ENCODE results near the gene IL13RA1. TPM values are rescaled to one million over a fixed set of nuclear protein-coding genes. Genes with fewer than 3 reads are reported as not detected.

IL13RA1 gene
- total RNA-seq, 1 donor from 2014 or later, result 25.0 TPM

- TF ChIP-seq CTCF (IDR thresholded peaks at IDR 0.05; ENCODE audit: insufficient read depth, low read length, severe bottlenecking), result peak; percentile 14
- no peak for FAIRE-seq
- H3K4me3 ChIP-seq (ENCODE audit: low read depth, low read length), result no peak overlapping the region
Observed at GRCh38 chrX:118761939-118762707, 34.7 kb downstream of the IL13RA1 start.

GRCh38 chrX:118763489-118763888 lies 36.1 kb downstream of the IL13RA1 start:
- Histone ChIP-seq H3K27me3 (ENCODE audit: control insufficient read depth, insufficient read depth, low read length) (no peaks in the 10 kb centered on the region), H3K36me3 (ENCODE audit: control insufficient read depth, insufficient read depth, low read length) (peaks cover 1% of the 10 kb centered on the region), H3K4me3 (ENCODE audit: low read depth, low read length) (no peak overlapping the region)
- no peak for DNase-seq (ENCODE audit: low read depth)
- no peak for TF ChIP-seq CTCF (IDR thresholded peaks at IDR 0.05; ENCODE audit: insufficient read depth, low read length, severe bottlenecking)
- no peak for FAIRE-seq

More at GRCh38 chrX:118761939-118762707, 34.7 kb downstream of the IL13RA1 start:
- H3K36me3 ChIP-seq (ENCODE audit: control insufficient read depth, insufficient read depth, low read length), result peaks cover 1% of the 10 kb centered on the region
- no peaks in the 10 kb centered on the region for H3K27me3 ChIP-seq (ENCODE audit: control insufficient read depth, insufficient read depth, low read length)
- DNase-seq (ENCODE audit: low read depth), result no peak

- Histone ChIP-seq H3K4me3 (ENCODE audit: low read depth, low read length) (no peak overlapping the region), H3K36me3 (ENCODE audit: control insufficient read depth, insufficient read depth, low read length) (no peaks in the 10 kb centered on the region), H3K27me3 (ENCODE audit: control insufficient read depth, insufficient read depth, low read length) (no peaks in the 10 kb centered on the region)
- FAIRE-seq, result no peak
- no peak for DNase-seq (ENCODE audit: low read depth)
- TF ChIP-seq CTCF (IDR thresholded peaks at IDR 0.05; ENCODE audit: insufficient read depth, low read length, severe bottlenecking), result no peak
Observed at GRCh38 chrX:118764122-118764521, 36.7 kb downstream of the IL13RA1 start.

GRCh38 chrX:118770133-118770760 lies 42.8 kb downstream of the IL13RA1 start:
- H3K27me3 ChIP-seq (ENCODE audit: control insufficient read depth, insufficient read depth, low read length), result no peaks in the 10 kb centered on the region
- no peak overlapping the region for H3K4me3 ChIP-seq (ENCODE audit: low read depth, low read length)
- DNase-seq (ENCODE audit: low read depth) (no peak), FAIRE-seq (peak; percentile 70)
- no peaks in the 10 kb centered on the region for H3K36me3 ChIP-seq (ENCODE audit: control insufficient read depth, insufficient read depth, low read length)
- no peak for TF ChIP-seq CTCF (IDR thresholded peaks at IDR 0.05; ENCODE audit: insufficient read depth, low read length, severe bottlenecking)

- no peak for TF ChIP-seq CTCF (IDR thresholded peaks at IDR 0.05; ENCODE audit: insufficient read depth, low read length, severe bottlenecking)
- Histone ChIP-seq H3K36me3 (ENCODE audit: control insufficient read depth, insufficient read depth, low read length) (no peaks in the 10 kb centered on the region), H3K27me3 (ENCODE audit: control insufficient read depth, insufficient read depth, low read length) (no peaks in the 10 kb centered on the region), H3K4me3 (ENCODE audit: low read depth, low read length) (no peak overlapping the region)
- DNase-seq (ENCODE audit: low read depth), result peak; percentile 7
- no peak for FAIRE-seq
Observed at GRCh38 chrX:118772051-118772450, 44.6 kb downstream of the IL13RA1 start.
